Stimulated activated CD8-positive, alpha-beta memory T cell treated with anti-CD3 and anti-CD28 coated beads, Interleukin-12 subunit alpha, Interleukin-12 subunit beta, amount 100 ng/mL, for 1 hour (primary cell): ENCODE measurements around the gene ST6GALNAC6.

Experiments used
- DNase-seq: peaks from one replicate; pipeline ENCODE4 v3.0.0-alpha.2; 2020; ENCODE audit warnings: low read depth

Gene ST6GALNAC6

DNA sequence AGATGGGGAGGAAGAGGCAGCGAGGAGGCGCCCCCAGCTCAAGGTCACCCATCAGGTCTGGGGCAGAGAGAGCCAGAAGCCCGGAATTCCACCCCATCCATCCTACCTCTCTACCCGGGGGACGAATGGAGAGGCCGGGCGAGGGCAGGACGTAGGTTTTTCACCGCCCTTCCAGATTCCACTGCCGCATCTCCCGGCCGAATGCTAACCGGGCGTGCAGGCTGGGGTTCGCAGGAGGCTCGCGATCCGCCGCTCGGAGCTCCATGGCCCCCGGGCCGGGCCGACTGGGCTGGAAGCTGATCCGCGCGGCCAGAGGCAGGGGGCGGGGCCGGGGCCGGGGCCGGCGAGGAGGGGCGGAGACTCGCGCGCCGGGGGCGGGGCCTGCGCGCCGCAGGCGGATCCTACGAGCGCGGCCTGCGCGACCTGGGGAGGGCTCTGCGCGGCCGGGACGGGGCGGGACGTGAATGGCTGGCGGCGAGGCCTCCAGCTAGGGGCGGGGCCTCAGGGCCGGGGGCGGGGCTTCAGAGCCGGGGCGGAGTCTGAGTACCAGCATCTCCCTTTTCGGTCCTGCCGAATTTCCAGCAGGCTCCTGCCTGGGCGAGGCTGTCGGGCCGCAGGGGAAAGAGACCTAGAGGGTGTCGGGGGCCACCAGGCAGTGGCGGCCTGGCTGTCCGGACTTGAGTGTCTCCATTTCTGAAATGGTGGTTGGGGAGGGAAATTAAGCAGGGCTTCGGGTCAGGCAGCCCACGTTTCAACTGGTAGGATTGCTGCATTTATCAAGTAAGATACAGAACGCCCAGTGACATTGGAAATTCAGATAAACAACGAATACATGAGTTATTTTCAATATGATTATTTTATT, 17.5 kb upstream of the ST6GALNAC6 start, which contains the start of gene ST6GALNAC4:
Gene ST6GALNAC4 (minus strand): TSS at position 322 of the 862 bp plus-strand sequence. CDS start 622 bp downstream, outside the sequence.
- peak; percentile 89 for DNase-seq

DNA sequence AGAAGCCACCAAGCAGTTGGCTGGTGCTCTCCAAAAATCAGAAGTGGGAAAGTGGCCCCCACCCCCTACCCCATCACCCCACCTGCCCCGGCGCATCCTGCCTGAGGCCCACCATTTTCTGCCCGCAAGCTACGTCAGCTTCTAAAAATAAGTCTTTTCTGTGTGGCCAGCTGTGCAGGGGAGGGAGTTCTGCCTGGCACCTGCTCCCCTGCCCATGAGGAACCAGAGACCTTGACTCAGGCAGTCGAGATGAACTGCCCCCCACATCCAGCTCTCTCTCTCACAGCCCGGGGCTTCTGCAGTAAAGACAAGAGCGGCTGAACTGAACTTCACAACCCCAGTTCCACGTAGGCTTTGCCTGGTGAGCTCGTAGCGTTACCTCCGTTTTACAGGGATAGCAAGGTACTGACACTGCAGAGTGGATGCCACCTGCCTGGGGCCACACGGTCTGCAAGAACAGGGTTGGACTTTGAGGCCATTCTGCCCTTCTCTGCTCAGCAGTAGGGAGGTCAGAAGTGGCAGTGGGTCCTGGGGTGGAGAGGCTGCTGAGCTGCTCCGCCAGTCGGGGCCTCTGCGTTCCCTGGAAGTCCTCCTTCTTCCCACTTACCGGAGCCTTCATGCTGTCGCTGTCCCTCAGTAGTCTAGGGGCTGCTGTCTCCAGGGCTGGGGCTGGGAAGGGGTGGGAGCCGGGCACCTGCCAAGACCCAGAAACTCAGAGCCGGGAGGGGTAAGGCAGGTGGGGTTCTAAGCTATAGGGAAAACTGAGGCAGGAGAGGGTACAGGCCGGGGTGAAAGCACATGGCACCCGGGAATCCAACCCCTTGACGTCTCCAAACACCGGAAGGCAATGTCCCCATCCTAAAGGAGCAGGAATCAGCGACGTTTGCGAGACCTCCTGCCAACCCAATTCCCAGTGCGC, 16.7 kb upstream of the ST6GALNAC6 start:
- no peak for DNase-seq

DNA sequence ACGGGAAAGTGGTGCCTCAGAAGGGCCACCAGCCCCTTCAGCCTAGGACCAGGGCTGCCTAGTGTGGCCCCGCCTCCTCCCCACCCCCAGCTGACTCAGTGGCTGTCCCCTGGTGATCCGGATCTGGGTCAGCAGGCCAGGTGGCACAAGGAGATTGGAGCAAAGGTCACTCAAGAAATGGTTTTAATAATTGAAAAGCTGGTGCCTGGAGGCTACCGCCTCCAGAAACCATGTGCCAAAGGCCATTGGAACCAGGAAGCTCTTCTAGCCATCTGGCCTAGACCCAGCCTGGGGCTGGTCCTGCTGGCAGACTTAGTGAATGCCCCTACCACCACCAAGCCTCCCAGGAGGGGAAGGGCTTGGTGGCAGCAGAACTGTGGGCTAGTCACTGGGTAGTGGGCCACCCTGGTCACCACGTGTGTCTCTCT, 15.9 kb upstream of the ST6GALNAC6 start:
- no peak for DNase-seq

DNA sequence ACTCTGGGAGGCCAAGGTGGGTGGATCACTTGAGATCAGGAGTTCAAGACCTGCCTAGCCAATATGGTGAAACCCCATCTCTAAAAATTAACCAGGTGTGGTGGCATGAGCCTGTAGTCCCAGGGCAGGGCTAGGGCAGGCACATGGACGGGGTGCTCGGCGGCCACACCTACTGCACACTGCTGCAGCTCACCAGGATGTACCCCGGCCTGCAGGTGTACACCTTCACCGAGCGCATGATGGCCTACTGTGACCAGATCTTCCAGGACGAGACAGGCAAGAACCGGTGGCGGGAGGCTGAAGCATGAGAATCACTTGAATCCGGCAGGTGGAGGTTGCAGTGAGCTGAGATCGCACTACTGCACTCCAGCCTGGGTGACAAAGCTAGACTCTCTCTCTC, 14.3 kb upstream of the ST6GALNAC6 start:
- no peak for DNase-seq

DNA sequence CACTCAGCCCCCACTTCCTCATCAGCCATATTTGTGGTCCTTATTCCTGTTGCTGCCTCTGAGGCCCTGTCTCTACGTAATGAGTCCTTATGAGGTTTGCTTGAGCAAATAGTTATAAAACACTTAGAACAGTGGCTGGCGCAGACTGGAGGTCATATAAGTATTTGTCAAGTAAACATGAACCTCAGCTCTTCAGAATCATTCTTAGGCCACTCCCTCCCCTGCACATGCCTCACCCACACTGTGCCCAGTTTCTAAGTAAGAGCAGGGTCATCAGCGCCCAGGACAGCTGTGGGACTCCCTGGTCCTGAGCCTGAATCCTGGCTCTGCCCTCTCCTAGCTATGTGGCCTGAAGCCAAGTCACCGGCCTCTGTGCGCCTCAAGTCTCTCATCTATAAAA, 13.5 kb upstream of the ST6GALNAC6 start:
- no peak for DNase-seq

DNA sequence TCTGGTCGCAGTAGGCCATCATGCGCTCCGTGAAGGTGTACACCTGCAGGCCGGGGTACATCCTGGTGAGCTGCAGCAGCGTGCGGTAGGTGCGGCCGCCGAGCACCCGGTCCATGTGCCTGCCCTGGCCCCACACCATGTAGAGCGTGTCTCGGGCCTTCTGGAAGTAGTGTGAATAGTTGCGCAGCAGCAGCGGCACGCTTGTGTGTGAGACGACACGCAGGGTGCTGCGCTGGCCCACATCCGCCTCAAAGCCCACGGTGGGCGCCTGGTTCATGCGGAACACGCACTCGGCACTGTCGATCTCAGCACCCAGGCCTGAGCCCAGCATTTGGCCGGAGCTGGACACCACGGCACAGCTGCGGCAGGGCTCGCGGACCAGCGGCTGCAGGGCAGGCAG, 12.9 kb upstream of the ST6GALNAC6 start:
- no peak for DNase-seq

DNA sequence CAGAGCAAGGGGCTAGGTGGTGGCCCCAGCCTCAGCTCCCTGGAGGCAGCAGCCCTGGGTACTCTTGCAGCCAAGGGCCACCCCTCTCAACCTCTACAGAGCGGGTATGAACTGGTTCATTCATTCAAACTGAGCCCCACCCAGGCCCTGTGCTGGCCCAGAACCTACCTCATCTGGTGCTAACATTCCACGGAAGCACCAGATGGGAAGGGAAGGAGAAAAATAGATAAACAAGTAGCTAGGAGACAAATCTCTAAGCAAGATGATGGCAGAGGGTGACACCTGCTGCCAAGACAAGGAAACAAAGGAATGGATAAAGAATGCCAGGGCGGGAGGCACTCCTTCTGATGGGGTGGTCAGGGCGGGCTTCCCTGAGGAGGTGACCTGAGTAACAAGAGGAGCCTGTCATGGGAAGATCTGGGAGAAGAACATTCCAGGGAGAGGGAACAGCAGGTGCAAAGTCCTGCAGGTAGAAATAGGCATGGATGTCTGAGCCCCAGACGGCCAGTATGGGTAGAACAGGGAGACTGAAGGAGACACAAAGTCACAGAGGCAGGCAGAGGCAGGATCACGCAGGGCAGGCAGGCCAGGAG, 11.3 kb upstream of the ST6GALNAC6 start:
- DNase-seq = no peak

DNA sequence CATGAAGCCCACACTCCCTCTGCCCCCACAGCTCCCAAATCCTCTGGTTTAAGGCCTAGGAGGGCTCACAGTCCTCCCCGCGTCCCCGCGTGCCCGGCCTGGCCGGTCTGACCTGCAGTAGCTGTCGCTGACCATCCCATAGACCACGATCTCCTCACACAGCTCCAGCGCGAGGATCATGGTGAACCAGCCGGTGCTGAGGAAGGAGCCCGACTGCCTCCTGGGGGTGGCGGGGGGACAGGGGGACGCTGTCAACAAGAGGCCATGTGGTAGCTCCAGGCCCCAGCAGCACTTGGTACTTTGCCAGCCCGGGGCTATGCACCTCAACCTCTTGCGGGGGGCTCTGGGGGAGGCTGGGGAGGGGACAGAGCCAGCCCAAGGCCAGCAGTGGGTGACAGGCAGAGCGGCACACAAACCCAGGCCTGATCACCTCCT, 10.5 kb upstream of the ST6GALNAC6 start:
- DNase-seq = no peak

DNA sequence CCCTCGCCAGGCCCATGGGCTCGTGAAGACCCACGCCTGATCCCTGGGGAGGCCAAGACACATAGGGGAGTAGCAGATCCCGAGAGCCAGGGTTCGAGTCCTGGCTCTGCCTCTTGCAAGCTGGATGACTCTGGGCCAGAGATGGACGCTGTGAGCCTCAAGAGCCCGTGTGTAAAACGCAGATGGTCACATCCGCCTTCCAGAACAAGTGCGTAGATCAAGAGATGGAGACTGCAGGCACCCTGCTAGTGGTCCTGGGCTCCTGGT, 9.2 kb upstream of the ST6GALNAC6 start:
- DNase-seq = no peak

DNA sequence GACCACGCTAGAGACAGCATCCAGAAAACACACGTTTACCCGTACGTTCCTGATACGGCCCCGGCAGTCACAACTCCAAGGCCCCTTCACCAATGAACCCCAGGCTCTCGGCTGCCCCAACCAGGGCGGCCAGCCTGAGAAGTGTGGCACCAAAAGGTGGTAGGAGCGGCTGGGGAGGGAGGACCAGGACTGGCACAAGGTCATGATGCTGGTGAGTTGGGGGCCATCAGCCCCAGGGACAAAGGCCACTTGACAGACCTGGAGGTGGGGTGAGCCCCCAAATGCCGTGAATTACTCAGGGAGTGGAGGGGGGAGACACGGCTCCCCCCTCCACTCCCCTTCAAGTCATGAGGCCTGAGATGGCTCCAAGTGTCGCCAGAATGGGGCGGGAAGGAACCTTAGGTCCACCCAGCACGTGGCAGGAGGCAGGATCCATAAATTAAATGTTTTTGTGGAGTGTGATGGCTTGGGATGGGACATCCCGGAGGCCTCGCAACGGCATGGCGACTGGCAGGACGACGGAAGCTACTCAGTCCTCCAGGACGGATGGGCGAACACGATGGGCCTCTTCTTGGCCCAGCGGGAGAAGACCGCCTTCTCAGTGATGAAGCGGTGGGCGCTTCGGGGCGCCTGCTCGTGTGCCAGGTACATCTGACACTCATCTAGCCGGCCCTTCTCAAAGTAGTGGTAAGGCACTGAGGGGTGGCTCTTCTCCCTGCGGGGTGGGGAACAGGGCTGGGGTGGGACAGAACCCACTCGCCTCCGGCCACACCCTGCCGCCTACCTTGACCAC, 8.7 kb upstream of the ST6GALNAC6 start:
- DNase-seq = no peak

DNA sequence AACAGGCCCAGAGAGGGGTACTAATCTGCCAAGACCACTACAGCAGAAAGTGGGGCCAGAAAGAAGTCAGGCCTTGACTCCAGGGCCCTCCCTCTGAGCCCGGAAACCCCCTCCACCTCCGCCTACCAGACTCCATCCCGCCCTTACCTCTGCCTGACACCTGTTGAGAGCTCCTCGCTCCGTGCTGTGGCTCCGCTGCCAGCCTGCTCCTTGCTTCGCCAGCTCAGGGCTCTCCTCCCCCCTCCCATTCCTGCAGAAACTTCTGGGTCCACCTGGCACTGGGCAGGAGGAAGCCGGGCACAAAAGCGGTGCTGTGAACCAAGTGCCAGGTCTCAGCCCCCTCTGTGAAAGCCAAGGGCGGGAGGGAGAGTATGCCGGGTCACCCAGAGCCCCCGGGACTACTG, 6.4 kb upstream of the ST6GALNAC6 start:
- DNase-seq = peak; percentile 43

DNA sequence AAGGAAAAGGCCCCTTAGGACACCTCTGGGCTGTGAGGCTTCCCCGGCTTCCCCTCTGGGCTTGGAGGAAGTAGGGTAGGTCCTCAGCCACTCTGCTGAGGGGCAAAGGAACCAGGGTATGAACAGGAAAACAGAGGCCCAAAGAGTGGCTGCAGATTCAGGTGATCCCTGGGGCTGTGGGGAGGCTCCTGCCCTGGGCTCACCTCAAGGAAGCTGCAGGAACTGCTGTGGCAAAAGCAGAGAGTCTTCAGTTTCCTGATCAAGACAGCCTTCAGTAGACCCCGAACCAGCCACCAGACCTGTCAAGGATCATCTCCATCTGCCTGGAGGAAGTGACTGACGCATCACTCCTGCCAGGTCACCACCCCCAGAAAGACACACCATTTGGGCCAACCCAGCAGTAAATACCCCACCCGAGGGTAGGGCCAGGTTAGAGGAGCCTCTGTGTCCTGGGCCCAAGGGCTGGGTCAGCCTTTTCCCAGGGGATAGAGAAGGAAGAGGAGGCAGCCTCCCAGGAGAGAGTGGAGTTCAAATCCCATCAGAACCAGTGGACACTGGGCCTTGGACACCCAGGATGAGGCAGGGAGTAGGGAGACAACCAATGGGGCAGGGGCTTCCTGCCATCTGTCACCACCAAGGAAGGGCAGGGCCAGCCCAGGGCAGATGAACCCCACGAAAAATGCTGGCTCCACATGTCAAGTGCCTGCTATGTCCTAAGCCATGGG, 5.8 kb upstream of the ST6GALNAC6 start:
- peak; percentile 39 for DNase-seq

DNA sequence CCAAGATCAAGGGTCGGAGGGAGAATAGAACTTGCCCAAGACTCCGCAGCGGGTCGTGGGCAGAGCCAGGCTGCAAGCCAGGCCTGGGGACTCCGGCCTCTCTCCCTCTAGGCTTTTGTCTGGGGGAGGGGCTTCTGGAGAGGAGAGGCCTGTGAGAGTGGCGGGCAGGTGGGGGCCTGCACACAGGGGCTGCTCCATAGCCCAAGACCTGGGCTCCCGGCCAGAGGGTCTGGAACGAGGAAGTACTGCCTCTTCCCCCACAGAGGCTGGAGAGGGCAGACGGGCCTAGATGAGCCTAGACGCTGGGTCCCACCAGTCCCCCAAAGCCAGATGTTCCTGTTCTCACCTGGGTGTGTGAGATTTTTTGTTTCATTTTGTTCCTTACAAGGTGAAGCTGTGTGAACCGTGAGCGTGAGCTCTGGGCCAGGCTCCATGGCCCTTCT, 5.2 kb upstream of the ST6GALNAC6 start:
- no peak for DNase-seq

DNA sequence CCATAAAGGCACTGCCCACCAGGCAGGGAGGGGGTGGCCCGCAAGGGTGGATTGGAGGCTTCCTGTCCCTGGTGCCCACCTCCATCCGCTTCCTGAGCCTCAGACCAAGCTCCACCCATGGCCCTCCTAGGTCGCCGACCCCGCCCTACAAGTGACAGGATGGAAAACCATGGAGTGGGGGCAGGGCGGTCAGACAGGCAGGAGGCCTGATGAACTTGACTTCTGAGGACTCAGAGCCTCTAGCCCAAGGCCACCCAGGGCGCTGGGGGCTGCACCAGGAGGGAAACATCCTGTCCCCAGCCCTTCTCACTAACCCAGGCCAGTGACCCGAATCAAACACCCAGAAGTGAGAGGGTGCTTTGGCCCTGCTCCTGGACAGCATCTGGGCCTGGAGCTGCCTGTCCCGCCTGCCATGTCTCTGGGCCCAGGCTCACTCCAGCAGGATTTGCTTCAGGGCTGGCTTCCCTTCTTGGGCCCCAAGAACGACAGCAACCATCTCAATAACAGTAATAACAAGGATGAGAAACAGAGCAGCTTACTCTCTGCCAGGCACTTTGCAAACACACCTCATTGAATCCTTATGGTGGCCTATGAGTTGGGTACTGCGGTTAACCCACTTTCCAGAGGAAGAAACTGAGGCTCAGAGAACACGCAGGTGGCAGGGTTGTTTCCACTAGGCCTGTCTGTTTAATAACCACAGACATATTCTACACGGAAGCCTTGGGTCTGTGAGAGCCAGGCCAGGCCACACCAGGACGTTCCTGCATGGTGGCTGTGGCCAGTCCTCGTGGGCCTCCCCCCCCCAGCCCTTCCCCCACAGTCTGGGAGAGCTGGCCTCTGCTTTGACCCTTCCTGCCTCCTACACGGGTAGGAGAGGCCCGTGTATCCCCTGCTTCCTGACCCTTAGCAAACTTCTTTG, 4.4 kb upstream of the ST6GALNAC6 start:
- DNase-seq = peak; percentile 63

DNA sequence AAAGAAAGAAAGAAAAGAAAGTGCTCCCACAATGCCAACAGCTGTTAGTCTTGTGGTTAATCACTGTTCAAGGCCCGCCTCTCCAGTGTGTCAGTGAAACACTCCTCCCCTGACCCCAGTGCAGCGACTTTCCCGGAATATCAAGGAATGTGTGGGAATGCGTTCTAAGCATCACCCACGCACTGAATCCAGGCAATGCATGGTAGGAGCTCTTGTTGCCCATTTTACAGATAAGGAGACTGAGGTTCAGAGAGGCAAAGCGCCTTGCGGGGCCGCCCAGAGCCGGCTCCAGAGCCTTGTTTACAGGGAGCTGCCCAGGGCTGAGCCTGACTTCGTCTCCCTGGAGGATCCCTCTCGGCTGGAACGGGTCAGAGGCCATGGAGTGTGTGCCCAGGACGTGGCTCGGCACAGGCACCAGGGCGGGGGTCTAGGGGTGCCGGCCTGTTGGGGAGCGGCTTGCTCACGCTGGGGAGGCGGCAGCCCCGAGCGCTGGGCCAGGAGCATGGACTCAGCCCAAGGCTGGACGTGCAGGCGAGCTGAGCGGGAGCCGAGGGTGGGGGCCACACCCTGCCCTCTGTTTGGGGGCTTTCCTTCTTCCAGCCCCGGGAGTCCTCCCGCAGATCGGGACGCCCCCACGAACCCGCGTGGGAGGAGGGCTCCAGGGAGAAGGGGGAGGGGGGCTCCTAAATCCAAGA, 823 bp downstream of the ST6GALNAC6 start:
- DNase-seq = no peak

DNA sequence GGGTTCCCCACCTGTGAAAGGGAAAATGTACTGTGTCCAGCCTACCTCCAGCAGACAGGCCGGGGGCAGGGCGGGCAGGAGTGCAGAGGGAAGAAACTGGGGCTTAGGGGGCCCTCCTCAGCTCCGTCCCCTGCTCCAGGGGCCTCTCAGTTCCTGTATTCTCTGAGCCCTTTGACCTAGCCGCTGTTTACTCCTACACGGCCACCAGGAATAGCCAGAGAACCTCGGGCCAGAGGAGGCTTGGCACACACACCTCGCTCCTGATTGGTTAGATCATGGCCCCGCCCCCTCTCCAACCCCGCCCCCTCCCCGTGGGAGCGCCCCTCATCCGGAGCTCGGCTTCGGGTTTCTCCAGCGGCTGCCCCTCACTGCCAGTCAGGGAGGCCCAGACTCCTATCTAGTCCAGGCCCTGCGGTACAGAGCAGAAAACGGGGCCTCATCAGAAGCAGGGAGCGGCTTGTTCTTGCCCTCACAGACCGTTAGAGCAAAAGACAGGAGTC, 2.2 kb downstream of the ST6GALNAC6 start:
- no peak for DNase-seq

DNA sequence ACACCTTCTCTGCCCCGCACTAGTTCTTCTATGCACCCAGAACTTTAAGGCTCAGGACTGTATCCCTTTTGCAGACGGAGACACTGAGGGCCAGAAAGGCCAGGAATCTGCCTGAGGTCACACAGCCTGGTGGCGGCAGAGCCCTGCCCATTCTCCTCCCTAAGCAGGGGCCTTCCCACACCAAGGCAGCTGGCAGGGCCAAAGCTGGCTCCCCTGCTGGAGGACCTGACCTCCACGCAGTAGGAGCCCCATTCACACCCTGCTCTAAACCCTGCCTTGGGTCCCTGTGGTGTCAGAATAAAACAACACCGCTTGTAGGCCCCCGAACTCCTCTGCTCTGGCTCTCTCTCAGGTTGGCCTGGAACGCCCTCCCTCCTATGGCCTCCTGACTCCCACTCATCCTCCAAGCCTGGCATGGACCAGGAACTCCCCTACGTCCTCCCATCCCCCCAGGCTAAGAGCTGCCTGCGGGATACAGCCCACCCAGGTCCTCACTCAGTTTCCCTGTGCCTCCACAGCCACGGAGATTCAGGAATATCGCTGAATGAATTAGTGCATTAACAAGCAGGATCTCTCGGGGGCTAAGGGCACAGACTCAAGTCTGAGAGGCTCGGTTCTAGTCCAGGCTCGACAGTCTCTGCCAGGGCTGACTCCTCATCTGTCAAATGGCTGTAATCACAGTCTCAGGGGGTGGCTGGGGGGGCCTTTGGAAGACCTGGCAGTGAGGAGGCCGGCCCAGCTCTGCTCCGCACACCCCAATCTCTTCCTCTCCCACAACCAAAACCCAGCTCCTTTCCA, 2.8 kb downstream of the ST6GALNAC6 start:
- no peak for DNase-seq

DNA sequence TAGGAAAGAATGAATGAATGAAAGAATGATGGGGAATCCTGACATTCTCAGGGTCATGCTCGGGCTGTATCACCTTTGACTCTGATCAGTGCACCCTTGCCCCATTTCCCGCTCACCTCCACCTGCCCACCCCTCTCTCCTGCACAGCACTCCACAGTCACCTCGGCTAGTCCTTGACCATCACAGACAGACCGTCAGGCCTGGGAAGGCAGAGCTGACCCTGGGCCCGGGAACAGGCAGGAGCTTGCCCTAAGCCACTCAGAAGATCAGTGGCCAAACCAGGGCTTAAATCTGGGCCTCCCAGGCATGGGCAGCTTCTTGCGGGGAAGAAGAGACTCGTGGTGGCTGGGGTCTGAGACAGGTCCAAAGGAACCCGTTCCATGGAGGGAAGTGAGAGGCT, 3.6 kb downstream of the ST6GALNAC6 start:
- no peak for DNase-seq
